HEK293T (cell line): ENCODE data around the gene MROH2A.

Experiments used
- CTCF ChIA-PET: fragments of 350-600 bp; formaldehyde crosslinking; extraction: SDS; loops from one replicate; lab custom pipeline; 2021; ENCODE audit warnings: antibody characterized with exemption, inconsistent platforms; lab: Yijun Ruan, JAX
- POLR2A ChIA-PET: fragments of 350-600 bp; formaldehyde crosslinking; extraction: SDS; loops from one replicate; lab custom pipeline; 2020; ENCODE audit warnings: antibody characterized with exemption, inconsistent platforms; lab: Yijun Ruan, JAX
- DNase-seq: peaks from one replicate; pipeline ENCODE4 v3.0.0; 2012; ENCODE audit warnings: mixed read lengths; ENCODE audit errors: extremely low spot score
- ARNT ChIP-seq: fragments of 450-650 bp; IDR thresholded peaks from 2 replicates; pipeline ENCODE4 v1.6.1; 2017; ENCODE audit warnings: mild to moderate bottlenecking
- BHLHE40 ChIP-seq: fragments of 450-650 bp; IDR thresholded peaks from 2 replicates; pipeline ENCODE4 v1.6.1; 2016; ENCODE audit warnings: mild to moderate bottlenecking, moderate library complexity, borderline replicate concordance
- CTBP1 ChIP-seq: fragments of 450-650 bp; IDR thresholded peaks from 2 replicates; pipeline ENCODE4 v1.6.1; 2016; ENCODE audit warnings: borderline replicate concordance
- ELF4 ChIP-seq: fragments of 450-650 bp; IDR thresholded peaks from 2 replicates; pipeline ENCODE4 v1.6.1; 2017; ENCODE audit warnings: antibody characterized with exemption
- FOXA1 ChIP-seq: fragments of 450-650 bp; IDR thresholded peaks from 2 replicates; pipeline ENCODE4 v1.6.1; 2016; ENCODE audit warnings: mild to moderate bottlenecking
- FOXK2 ChIP-seq: fragments of 450-650 bp; IDR thresholded peaks from 2 replicates; pipeline ENCODE4 v1.6.1; 2016; ENCODE audit warnings: mild to moderate bottlenecking
- FOXM1 ChIP-seq: fragments of 450-650 bp; IDR thresholded peaks from 2 replicates; pipeline ENCODE4 v1.6.1; 2017; ENCODE audit warnings: mild to moderate bottlenecking, borderline replicate concordance
- HDGF ChIP-seq: fragments of 450-650 bp; IDR thresholded peaks from 2 replicates; pipeline ENCODE4 v1.6.1; 2017; ENCODE audit warnings: antibody characterized with exemption, borderline replicate concordance
- L3MBTL2 ChIP-seq: fragments of 450-650 bp; conservative IDR thresholded peaks from 2 replicates; pipeline ENCODE4 v1.6.1; 2016; ENCODE audit warnings: mild to moderate bottlenecking
- LEF1 ChIP-seq: fragments of 450-650 bp; IDR thresholded peaks from 2 replicates; pipeline ENCODE4 v1.6.1; 2017; ENCODE audit warnings: mild to moderate bottlenecking, borderline replicate concordance
- NFRKB ChIP-seq: fragments of 450-650 bp; IDR thresholded peaks from 2 replicates; pipeline ENCODE4 v1.6.1; 2016; ENCODE audit warnings: mild to moderate bottlenecking, moderate library complexity
- PKNOX1 ChIP-seq: fragments of 450-650 bp; IDR thresholded peaks from 2 replicates; pipeline ENCODE4 v1.6.1; 2016
- SP1 ChIP-seq: fragments of 450-650 bp; IDR thresholded peaks from 2 replicates; pipeline ENCODE4 v1.6.1; 2017
- SUZ12 ChIP-seq: fragments of 450-650 bp; IDR thresholded peaks from 2 replicates; pipeline ENCODE4 v1.6.1; 2016; ENCODE audit warnings: mild to moderate bottlenecking
- TARDBP ChIP-seq: fragments of 450-650 bp; IDR thresholded peaks from 2 replicates; pipeline ENCODE4 v1.6.1; 2016
- ZNF384 ChIP-seq: fragments of 450-650 bp; IDR thresholded peaks from 2 replicates; pipeline ENCODE4 v1.6.1; 2016

The MROH2A gene

GRCh38 chr2:233853353-233853752 is 75.2 kb downstream of the MROH2A start:
- CTCF ChIA-PET: no interaction called here
- TF ChIP-seq L3MBTL2: no peak
- no peak for TF ChIP-seq BHLHE40
- no peak for TF ChIP-seq ZNF384
- TF ChIP-seq NFRKB: no peak
- no peak for TF ChIP-seq ELF4
- no peak for TF ChIP-seq SP1
- TF ChIP-seq HDGF: no peak
- TF ChIP-seq ARNT: no peak
- POLR2A ChIA-PET: no interaction called here
- no peak for DNase-seq

GRCh38 chr2:233853883-233854240 is 75.7 kb downstream of the MROH2A start:
- ChIA-PET CTCF (no interaction called here), POLR2A (no interaction called here)
- DNase-seq: no peak
- TF ChIP-seq NFRKB (no peak), ELF4 (no peak), LEF1 (no peak), FOXK2 (no peak), ZNF384 (no peak), TARDBP (no peak), SUZ12 (no peak)

GRCh38 chr2:233854241-233854981 is 76.3 kb downstream of the MROH2A start, which contains the start of gene HJURP:
Gene HJURP (minus strand): TSS chr2:233854535. CDS start chr2:233854500, 35 bp downstream.
- peak; percentile 65 for TF ChIP-seq L3MBTL2
- TF ChIP-seq FOXA1: no peak
- TF ChIP-seq BHLHE40: no peak
- TF ChIP-seq FOXK2: no peak
- no peak for TF ChIP-seq PKNOX1
- no peak for TF ChIP-seq TARDBP
- TF ChIP-seq ZNF384: no peak
- no peak for TF ChIP-seq CTBP1
- 0 out of 2 replicates have a peak, but pooled peaks have one; percentile 23 for TF ChIP-seq ELF4
- no peak for TF ChIP-seq NFRKB
- TF ChIP-seq SP1: no peak
- no peak for TF ChIP-seq ARNT
- no peak for TF ChIP-seq HDGF
- peak; percentile 99 for TF ChIP-seq FOXM1
- no peak for TF ChIP-seq SUZ12
- TF ChIP-seq LEF1: no peak
- CTCF ChIA-PET: interaction anchor here (0.6 to 1.1 kb wide), 2 partner anchors 13 to 778 kb away, joined by 3 to 4 read pairs; no protein-coding TSS in a partner anchor
- POLR2A ChIA-PET: interaction anchor here (0.9 to 1.6 kb wide), 3 partner anchors 9 to 59 kb away, joined by 3 to 7 read pairs (median 3); no protein-coding TSS in a partner anchor
- DNase-seq: peak; percentile 91

- POLR2A ChIA-PET: interaction anchor here (0.6 to 1.6 kb wide), 2 partner anchors 22 to 546 kb away, joined by 3 to 7 read pairs; no protein-coding TSS in a partner anchor
- CTCF ChIA-PET: interaction anchor here (1.1 kb wide), 1 partner anchor 12 kb away, joined by 3 read pairs; no protein-coding TSS in a partner anchor
- TF ChIP-seq L3MBTL2 (no peak), LEF1 (no peak), SP1 (no peak), HDGF (no peak), FOXK2 (no peak), FOXM1 (no peak), NFRKB (no peak), TARDBP (no peak), ZNF384 (no peak), ARNT (no peak), SUZ12 (no peak), BHLHE40 (no peak)
- DNase-seq: no peak
Measured at GRCh38 chr2:233855345-233855744, 77.2 kb downstream of the MROH2A start.

GRCh38 chr2:233856184-233856583 is 78.1 kb downstream of the MROH2A start:
- CTCF ChIA-PET: no interaction called here
- TF ChIP-seq PKNOX1: peak; percentile 69
- TF ChIP-seq TARDBP: no peak
- TF ChIP-seq ARNT: no peak
- TF ChIP-seq CTBP1: no peak
- TF ChIP-seq ZNF384: no peak
- no peak for TF ChIP-seq LEF1
- no peak for DNase-seq
- POLR2A ChIA-PET: no interaction called here

- ChIA-PET POLR2A (no interaction called here), CTCF (interaction anchor here (0.6 to 1.5 kb wide), 4 partner anchors 9 to 153 kb away, joined by 3 to 9 read pairs (median 6); partner anchors contain the start of gene MSL3B)
- TF ChIP-seq SUZ12: no peak
- no peak for TF ChIP-seq ZNF384
- TF ChIP-seq FOXM1: no peak
- TF ChIP-seq FOXA1: no peak
- no peak for TF ChIP-seq L3MBTL2
- TF ChIP-seq PKNOX1: no peak
- TF ChIP-seq FOXK2: no peak
- no peak for TF ChIP-seq BHLHE40
- no peak for TF ChIP-seq LEF1
- TF ChIP-seq ELF4: no peak
- TF ChIP-seq SP1: no peak
- TF ChIP-seq ARNT: no peak
- no peak for TF ChIP-seq NFRKB
- no peak for TF ChIP-seq TARDBP
- no peak for TF ChIP-seq HDGF
- TF ChIP-seq CTBP1: no peak
- peak; percentile 59 for DNase-seq
Measured at GRCh38 chr2:233857511-233858141, 79.5 kb downstream of the MROH2A start.
